GM23338 (cell line): Measurements from ENCODE around the gene ACAP1. TPM values are rescaled to one million over a fixed set of nuclear protein-coding genes. Genes with fewer than 3 reads are reported as not detected.
A peak's percentile ranks its signal among the peaks of the same experiment; 100 is the strongest.

ENCODE experiments used
- ATAC-seq: fragments of 200-7000 bp; cut with Tn5 transposase; 3 replicates; pipeline ENCODE4 v1.9.1; 2020
- DNase-seq: peaks from one replicate; pipeline ENCODE4 v3.0.0-alpha.2; 2015; ENCODE audit warnings: low spot score
- H2AFZ ChIP-seq: fragments of 200-600 bp; sonication (generic); 2 replicates; pipeline ENCODE4 v1.8.0; 2016; ENCODE audit warnings: antibody characterized with exemption, mild to moderate bottlenecking, moderate library complexity
- H3F3A ChIP-seq: fragments of 200-600 bp; sonication (generic); replicated peaks from 2 replicates; pipeline ENCODE4 v1.8.0; 2017; ENCODE audit warnings: antibody characterized with exemption, mixed run types, low read depth
- H3K27ac ChIP-seq: fragments of 200-600 bp; sonication (generic); 2 replicates; pipeline ENCODE4 v1.6.1; 2016; ENCODE audit warnings: low read depth
- H3K27me3 ChIP-seq: fragments of 200-600 bp; sonication (generic); 2 replicates; pipeline ENCODE4 v1.8.0; 2016; ENCODE audit warnings: mild to moderate bottlenecking, mixed run types, moderate library complexity; ENCODE audit not compliant: insufficient read depth
- H3K36me3 ChIP-seq: fragments of 200-600 bp; sonication (generic); 2 replicates; pipeline ENCODE4 v1.8.0; 2016; ENCODE audit warnings: mild to moderate bottlenecking; ENCODE audit not compliant: insufficient read depth
- H3K4me1 ChIP-seq: fragments of 200-600 bp; sonication (generic); 2 replicates; pipeline ENCODE4 v1.8.0; 2016; ENCODE audit warnings: mild to moderate bottlenecking, moderate library complexity; ENCODE audit not compliant: insufficient read depth
- H3K4me2 ChIP-seq: fragments of 200-600 bp; sonication (generic); 2 replicates; pipeline ENCODE4 v1.7.1; 2017; ENCODE audit warnings: mixed run types
- H3K4me3 ChIP-seq: fragments of 200-600 bp; sonication (generic); 2 replicates; pipeline ENCODE4 v1.6.1; 2016; ENCODE audit warnings: mixed run types
- H3K79me2 ChIP-seq: fragments of 200-600 bp; sonication (generic); replicated peaks from 2 replicates; pipeline ENCODE4 v1.8.0; 2017; ENCODE audit warnings: mild to moderate bottlenecking; ENCODE audit not compliant: insufficient read depth
- H3K9me2 ChIP-seq: fragments of 200-600 bp; sonication (generic); 2 replicates; pipeline ENCODE4 v1.8.0; 2017; ENCODE audit not compliant: insufficient read depth
- H4K20me1 ChIP-seq: fragments of 200-600 bp; sonication (generic); replicated peaks from 2 replicates; pipeline ENCODE4 v1.8.0; 2017; ENCODE audit warnings: mild to moderate bottlenecking; ENCODE audit not compliant: insufficient read depth
- H3K27ac Mint-ChIP-seq: 2 replicates; pipeline ENCODE4 v1.8.0; 2020; ENCODE audit warnings: inconsistent platforms, mild to moderate bottlenecking, moderate library complexity, mixed read lengths
- H3K27me3 Mint-ChIP-seq: 3 replicates; pipeline ENCODE4 v1.8.0; 2022; ENCODE audit warnings: low read depth, mild to moderate bottlenecking, moderate library complexity, mixed read lengths, inconsistent platforms; ENCODE audit not compliant: insufficient read depth, poor library complexity
- H3K36me3 Mint-ChIP-seq: 3 replicates; pipeline ENCODE4 v1.8.0; 2021; ENCODE audit warnings: low read depth, mild to moderate bottlenecking, inconsistent platforms, moderate library complexity, mixed read lengths
- H3K4me1 Mint-ChIP-seq: 3 replicates; pipeline ENCODE4 v1.8.0; 2020; ENCODE audit warnings: mild to moderate bottlenecking, inconsistent platforms, mixed read lengths
- H3K4me3 Mint-ChIP-seq: 3 replicates; pipeline ENCODE4 v1.8.0; 2021; ENCODE audit warnings: moderate library complexity, mild to moderate bottlenecking, inconsistent platforms, mixed read lengths
- H3K9me3 Mint-ChIP-seq: 3 replicates; pipeline ENCODE4 v1.8.0; 2020; ENCODE audit warnings: moderate library complexity, mild to moderate bottlenecking, inconsistent platforms, mixed read lengths
- CREB1 ChIP-seq: fragments of 250-450 bp; sonication (Bioruptor Pico); IDR thresholded peaks from 2 replicates; pipeline ENCODE4 v1.5.0; 2020; ENCODE audit warnings: low read depth, mild to moderate bottlenecking, moderate library complexity
- CTCF ChIP-seq, 2 experiments: fragments of 200-600 bp in 1 of 2; sonication (generic) in 1 of 2; conservative IDR thresholded peaks; 2 replicates each; pipeline versions ENCODE4 v1.5.1 to v1.6.1; 2016 to 2017; ENCODE audit warnings: antibody characterized with exemption in 2 of 2, low read depth in 2 of 2, mild to moderate bottlenecking in 2 of 2, moderate library complexity in 1 of 2
- EZH2 ChIP-seq: fragments of 200-600 bp; sonication (generic); IDR thresholded peaks from one replicate; pipeline ENCODE4 v1.8.0; 2017; ENCODE audit warnings: antibody characterized with exemption, mild to moderate bottlenecking, low read depth; ENCODE audit not compliant: unreplicated experiment
- EZH2phosphoT487 ChIP-seq: fragments of 200-600 bp; sonication (generic); IDR thresholded peaks from one replicate; pipeline ENCODE4 v1.8.1; 2018; ENCODE audit warnings: antibody characterized with exemption; ENCODE audit not compliant: unreplicated experiment
- JUNB ChIP-seq: IDR thresholded peaks from one replicate; pipeline ENCODE4 v1.6.1; 2016; ENCODE audit warnings: antibody characterized with exemption; ENCODE audit not compliant: unreplicated experiment
- NANOG ChIP-seq: IDR thresholded peaks from 2 replicates; pipeline ENCODE4 v1.6.1; 2016; ENCODE audit warnings: antibody characterized with exemption, borderline replicate concordance
- POLR2AphosphoS5 ChIP-seq: IDR thresholded peaks from 2 replicates; pipeline ENCODE4 v1.6.1; 2016; ENCODE audit warnings: antibody characterized with exemption, low read depth
- REST ChIP-seq: IDR thresholded peaks from one replicate; pipeline ENCODE4 v1.6.1; 2018; ENCODE audit warnings: antibody characterized with exemption; ENCODE audit not compliant: unreplicated experiment
- STAT1 ChIP-seq: IDR thresholded peaks from one replicate; pipeline ENCODE4 v1.6.1; 2016; ENCODE audit warnings: antibody characterized with exemption; ENCODE audit not compliant: unreplicated experiment
- ZNF114 ChIP-seq: fragments of 250-450 bp; sonication (Bioruptor Pico); IDR thresholded peaks from 2 replicates; pipeline ENCODE4 v1.5.0; 2020; ENCODE audit warnings: mild to moderate bottlenecking, moderate library complexity
- ZNF331 ChIP-seq: fragments of 250-450 bp; sonication (Bioruptor Pico); IDR thresholded peaks from 2 replicates; pipeline ENCODE4 v1.5.0; 2020; ENCODE audit warnings: low read depth, mild to moderate bottlenecking, moderate library complexity
- polyA plus RNA-seq: library from polyadenylated mRNA; unstranded; fragments of >200 nt; fragmentation: Nextera tagmentation; extraction: Ambion mirVana; gene quantifications from 2 replicates; pipeline ENCODE4 v1.2.1, GENCODE V29; 2016
- total RNA-seq: library from RNA; depleted of rRNA; stranded (reverse); fragments of >200 nt; shearing (Covaris generic); gene quantifications from 2 replicates; pipeline ENCODE4 v1.2.3, GENCODE V29; 2014
- TF ChIP-seq, protein P1 (sequence below): fragments of 250-450 bp; sonication (Bioruptor Pico); IDR thresholded peaks from 2 replicates; pipeline ENCODE4 v1.5.0; 2020; ENCODE audit warnings: mild to moderate bottlenecking, moderate library complexity
- TF ChIP-seq, protein P2 (sequence below): IDR thresholded peaks from 2 replicates; pipeline ENCODE4 v1.6.1; 2016; ENCODE audit warnings: antibody characterized with exemption

The ACAP1 gene
- total and polyA plus RNA-seq, 2 experiments from 2014 or later, result 30.7 to 40.1 TPM

DNA sequence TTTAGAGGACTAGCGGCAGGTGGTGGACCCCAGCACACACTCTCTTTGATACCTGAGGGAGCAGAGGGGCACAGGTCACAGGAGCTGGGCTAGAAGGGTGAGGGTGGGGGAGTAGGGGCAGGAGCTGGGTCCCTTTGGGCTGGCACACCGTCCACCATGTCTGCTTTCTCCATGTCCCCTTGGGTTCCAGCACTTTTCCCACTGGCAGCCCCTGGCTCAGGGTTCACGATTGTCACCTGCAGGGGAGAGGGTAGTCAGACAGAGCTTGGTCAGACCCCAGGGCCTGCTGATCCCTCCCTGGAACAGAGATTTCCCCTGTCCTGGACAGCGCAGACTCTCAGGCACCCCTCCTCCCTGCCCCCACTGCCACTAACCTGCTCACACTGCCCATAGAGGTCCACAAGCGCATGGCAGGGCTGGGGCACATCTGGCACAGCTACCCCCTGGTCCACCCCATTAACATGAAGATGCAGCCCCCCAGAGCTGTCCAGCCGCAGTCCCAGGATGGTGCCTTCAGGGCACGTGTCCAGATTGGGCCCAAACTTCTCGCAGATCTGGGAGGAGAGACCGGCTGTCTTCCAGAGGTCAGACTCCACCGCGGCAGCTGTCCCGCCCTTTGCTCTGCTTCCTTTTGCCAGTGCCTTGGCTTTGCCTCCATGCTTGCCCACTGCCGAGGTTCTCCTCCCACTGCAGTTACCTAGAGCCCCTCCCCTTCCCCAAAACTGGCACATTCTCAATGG lies 18.0 kb upstream of the ACAP1 start:
- Histone ChIP-seq H3K27ac (no peak overlapping the region), H3K4me1 (peaks cover 6% of the 10 kb centered on the region; the same call in 1 of the 2 replicates), H3K79me2 (peaks cover 8% of the 10 kb centered on the region; the same call in 1 of the 2 replicates), H2AFZ (no peak overlapping the region), H3K4me3 (no peak overlapping the region), H3K27me3 (no peaks in the 10 kb centered on the region), H3F3A (peaks cover 38% of the 10 kb centered on the region), H4K20me1 (0 out of 2 replicates have a peak, but pooled peaks cover 5% of the 10 kb centered on the region), H3K4me2 (no peak overlapping the region), H3K36me3 (peaks cover 37% of the 10 kb centered on the region), H3K9me2 (no peaks in the 10 kb centered on the region)
- ATAC-seq, result no peak
- DNase-seq, result no peak
- Mint-ChIP-seq H3K4me1 (peaks cover 15% of the 10 kb centered on the region), H3K36me3 (peaks cover 77% of the 10 kb centered on the region), H3K27ac (no peak overlapping the region), H3K4me3 (peak overlapping the region; percentile 9; the same call in 1 of the 3 replicates), H3K9me3 (no peaks in the 10 kb centered on the region), H3K27me3 (peaks cover 16% of the 10 kb centered on the region)
- TF ChIP-seq, protein P1, sequence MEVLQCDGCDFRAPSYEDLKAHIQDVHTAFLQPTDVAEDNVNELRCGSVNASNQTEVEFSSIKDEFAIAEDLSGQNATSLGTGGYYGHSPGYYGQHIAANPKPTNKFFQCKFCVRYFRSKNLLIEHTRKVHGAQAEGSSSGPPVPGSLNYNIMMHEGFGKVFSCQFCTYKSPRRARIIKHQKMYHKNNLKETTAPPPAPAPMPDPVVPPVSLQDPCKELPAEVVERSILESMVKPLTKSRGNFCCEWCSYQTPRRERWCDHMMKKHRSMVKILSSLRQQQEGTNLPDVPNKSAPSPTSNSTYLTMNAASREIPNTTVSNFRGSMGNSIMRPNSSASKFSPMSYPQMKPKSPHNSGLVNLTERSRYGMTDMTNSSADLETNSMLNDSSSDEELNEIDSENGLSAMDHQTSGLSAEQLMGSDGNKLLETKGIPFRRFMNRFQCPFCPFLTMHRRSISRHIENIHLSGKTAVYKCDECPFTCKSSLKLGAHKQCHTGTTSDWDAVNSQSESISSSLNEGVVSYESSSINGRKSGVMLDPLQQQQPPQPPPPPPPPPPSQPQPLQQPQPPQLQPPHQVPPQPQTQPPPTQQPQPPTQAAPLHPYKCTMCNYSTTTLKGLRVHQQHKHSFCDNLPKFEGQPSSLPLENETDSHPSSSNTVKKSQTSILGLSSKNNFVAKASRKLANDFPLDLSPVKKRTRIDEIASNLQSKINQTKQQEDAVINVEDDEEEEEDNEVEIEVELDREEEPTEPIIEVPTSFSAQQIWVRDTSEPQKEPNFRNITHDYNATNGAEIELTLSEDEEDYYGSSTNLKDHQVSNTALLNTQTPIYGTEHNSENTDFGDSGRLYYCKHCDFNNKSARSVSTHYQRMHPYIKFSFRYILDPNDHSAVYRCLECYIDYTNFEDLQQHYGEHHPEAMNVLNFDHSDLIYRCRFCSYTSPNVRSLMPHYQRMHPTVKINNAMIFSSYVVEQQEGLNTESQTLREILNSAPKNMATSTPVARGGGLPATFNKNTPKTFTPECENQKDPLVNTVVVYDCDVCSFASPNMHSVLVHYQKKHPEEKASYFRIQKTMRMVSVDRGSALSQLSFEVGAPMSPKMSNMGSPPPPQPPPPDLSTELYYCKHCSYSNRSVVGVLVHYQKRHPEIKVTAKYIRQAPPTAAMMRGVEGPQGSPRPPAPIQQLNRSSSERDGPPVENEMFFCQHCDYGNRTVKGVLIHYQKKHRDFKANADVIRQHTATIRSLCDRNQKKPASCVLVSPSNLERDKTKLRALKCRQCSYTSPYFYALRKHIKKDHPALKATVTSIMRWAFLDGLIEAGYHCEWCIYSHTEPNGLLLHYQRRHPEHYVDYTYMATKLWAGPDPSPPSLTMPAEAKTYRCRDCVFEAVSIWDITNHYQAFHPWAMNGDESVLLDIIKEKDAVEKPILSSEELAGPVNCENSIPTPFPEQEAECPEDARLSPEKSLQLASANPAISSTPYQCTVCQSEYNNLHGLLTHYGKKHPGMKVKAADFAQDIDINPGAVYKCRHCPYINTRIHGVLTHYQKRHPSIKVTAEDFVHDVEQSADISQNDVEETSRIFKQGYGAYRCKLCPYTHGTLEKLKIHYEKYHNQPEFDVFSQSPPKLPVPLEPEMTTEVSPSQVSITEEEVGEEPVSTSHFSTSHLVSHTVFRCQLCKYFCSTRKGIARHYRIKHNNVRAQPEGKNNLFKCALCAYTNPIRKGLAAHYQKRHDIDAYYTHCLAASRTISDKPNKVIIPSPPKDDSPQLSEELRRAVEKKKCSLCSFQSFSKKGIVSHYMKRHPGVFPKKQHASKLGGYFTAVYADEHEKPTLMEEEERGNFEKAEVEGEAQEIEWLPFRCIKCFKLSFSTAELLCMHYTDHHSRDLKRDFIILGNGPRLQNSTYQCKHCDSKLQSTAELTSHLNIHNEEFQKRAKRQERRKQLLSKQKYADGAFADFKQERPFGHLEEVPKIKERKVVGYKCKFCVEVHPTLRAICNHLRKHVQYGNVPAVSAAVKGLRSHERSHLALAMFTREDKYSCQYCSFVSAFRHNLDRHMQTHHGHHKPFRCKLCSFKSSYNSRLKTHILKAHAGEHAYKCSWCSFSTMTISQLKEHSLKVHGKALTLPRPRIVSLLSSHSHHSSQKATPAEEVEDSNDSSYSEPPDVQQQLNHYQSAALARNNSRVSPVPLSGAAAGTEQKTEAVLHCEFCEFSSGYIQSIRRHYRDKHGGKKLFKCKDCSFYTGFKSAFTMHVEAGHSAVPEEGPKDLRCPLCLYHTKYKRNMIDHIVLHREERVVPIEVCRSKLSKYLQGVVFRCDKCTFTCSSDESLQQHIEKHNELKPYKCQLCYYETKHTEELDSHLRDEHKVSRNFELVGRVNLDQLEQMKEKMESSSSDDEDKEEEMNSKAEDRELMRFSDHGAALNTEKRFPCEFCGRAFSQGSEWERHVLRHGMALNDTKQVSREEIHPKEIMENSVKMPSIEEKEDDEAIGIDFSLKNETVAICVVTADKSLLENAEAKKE (CRISPR knock-in tag), result no peak
- no peak for TF ChIP-seq STAT1
- no peak for TF ChIP-seq ZNF331 (CRISPR knock-in tag)
- no peak for TF ChIP-seq JUNB
- TF ChIP-seq CTCF (conservative IDR thresholded peaks at IDR 0.05; ENCODE audit: low read depth in 2 of 2), result no peak
- TF ChIP-seq, protein P2, sequence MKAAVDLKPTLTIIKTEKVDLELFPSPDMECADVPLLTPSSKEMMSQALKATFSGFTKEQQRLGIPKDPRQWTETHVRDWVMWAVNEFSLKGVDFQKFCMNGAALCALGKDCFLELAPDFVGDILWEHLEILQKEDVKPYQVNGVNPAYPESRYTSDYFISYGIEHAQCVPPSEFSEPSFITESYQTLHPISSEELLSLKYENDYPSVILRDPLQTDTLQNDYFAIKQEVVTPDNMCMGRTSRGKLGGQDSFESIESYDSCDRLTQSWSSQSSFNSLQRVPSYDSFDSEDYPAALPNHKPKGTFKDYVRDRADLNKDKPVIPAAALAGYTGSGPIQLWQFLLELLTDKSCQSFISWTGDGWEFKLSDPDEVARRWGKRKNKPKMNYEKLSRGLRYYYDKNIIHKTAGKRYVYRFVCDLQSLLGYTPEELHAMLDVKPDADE, result no peak
- TF ChIP-seq EZH2phosphoT487, result no peak
- no peak for TF ChIP-seq EZH2
- no peak for TF ChIP-seq CREB1 (CRISPR knock-in tag)
- no peak for TF ChIP-seq NANOG
- TF ChIP-seq ZNF114, result no peak
- no peak for TF ChIP-seq POLR2AphosphoS5
- TF ChIP-seq REST, result no peak
